ENCODE measurements around the gene RAB27A. TPM values are rescaled to one million over a fixed set of nuclear protein-coding genes. Genes with fewer than 3 reads are reported as not detected.

Gene RAB27A
- total RNA-seq, 2 donors from 2014 or later, result 27.6 to 50.6 TPM

- 87% methylated on average over 5 of the region's 5 CpGs for WGBS
- no peaks in the 10 kb centered on the region for H3K4me1 ChIP-seq (replicated peaks)
- intact Hi-C loops (cut with DNase I), result no loop called here
These were observed 50.0 kb downstream of the RAB27A start for GRCh38 chr15:55239440-55240124.

DNA sequence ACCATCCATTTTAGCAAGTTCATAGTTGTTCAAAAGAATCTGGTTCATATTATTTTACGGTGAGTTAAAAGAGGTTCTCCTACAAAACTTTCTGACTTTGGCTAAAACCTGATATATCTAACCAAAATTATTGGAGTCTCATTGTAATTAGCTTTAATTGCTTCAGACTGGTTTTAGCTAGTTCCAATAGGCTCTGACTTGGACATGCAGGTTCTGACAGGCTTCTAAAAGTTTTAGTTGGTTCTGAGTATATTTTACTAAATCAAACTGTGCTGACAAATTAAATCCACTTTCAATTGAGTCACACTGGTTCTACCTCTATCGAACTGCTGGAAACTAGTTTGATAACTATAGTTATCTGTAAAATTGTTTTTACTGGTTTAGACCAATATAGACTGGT lies 50.7 kb downstream of the RAB27A start:
- WGBS, result 65% methylated on average over 2 of the region's 2 CpGs
- H3K27me3 ChIP-seq (replicated peaks; ENCODE audit: insufficient read depth), result no peaks in the 10 kb centered on the region
- intact Hi-C loops (cut with DNase I), result no loop called here

More at GRCh38 chr15:55239440-55240124, 50.0 kb downstream of the RAB27A start:
- no peaks in the 10 kb centered on the region for H3K36me3 ChIP-seq
- no peaks in the 10 kb centered on the region for H3K27me3 ChIP-seq (replicated peaks; ENCODE audit: insufficient read depth)
- DNase-seq (ENCODE audit: low spot score), result no peak
- H3K9me3 ChIP-seq, result no peaks in the 10 kb centered on the region
- no peak overlapping the region for H3K4me3 ChIP-seq
- peak overlapping the region in 1 of 2 donors; percentile 44 for H3K27ac ChIP-seq
- no peak for TF ChIP-seq CTCF (IDR thresholded peaks at IDR 0.05)
- no peak for TF ChIP-seq POLR2A (IDR thresholded peaks at IDR 0.05)
- no peak for TF ChIP-seq POLR2AphosphoS5 (IDR thresholded peaks at IDR 0.05)

DNA sequence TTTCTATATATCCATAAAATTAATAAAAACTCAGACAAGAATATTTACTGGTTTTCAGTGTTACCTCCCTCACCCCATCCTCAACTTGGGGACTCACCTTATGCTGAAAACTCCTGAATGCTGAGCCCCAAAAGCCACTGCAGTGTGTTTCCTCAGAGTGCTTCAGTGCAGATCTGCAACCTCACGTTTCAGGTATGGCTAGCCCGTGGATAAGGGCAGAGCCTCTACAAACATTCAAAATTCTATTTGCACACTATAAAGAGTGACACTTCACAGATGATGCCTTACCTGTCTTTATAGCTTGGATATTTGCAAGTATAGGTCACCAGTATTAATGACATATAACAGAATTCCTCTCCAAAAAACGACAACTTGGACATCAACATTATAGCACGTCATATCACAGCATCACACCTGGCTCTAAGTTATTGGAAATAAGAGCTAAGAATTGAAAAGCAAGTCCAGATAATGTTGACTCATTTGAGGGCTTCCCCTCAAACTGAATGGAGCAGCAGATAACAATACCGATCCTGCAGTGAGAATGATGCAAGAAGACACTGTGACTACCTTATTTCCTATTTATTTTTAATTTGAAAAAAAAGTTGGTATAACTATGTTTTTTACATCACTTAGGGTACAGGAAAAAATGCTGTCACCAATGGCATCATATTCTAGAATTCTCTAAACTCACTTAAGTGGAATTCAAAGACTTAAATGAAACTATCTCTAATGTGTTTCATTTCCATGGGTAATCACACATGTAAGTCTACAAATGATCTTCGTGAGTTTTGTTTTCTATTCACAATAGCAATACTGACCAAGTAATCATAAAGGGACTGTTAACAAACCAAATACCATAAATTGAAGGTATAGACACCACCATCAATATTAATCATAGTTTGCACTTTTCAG lies 52.1 kb downstream of the RAB27A start:
- DNase-seq (ENCODE audit: low spot score), result no peak
- H3K36me3 ChIP-seq, result no peaks in the 10 kb centered on the region
- H3K4me1 ChIP-seq (replicated peaks), result no peaks in the 10 kb centered on the region
- no peak for TF ChIP-seq CTCF (IDR thresholded peaks at IDR 0.05)
- TF ChIP-seq POLR2AphosphoS5 (IDR thresholded peaks at IDR 0.05), result no peak
- no peak for TF ChIP-seq POLR2A (IDR thresholded peaks at IDR 0.05)
- intact Hi-C loops (cut with DNase I), result no loop called here
- H3K27me3 ChIP-seq (replicated peaks; ENCODE audit: insufficient read depth), result no peaks in the 10 kb centered on the region
- no peaks in the 10 kb centered on the region for H3K9me3 ChIP-seq
- peak overlapping the region in 1 of 2 donors; percentile 44 for H3K27ac ChIP-seq
- 75% methylated on average over 6 of the region's 6 CpGs for WGBS
- H3K4me3 ChIP-seq, result peak overlapping the region in 1 of 2 donors; percentile 18

More for the DNA sequence above, 50.7 kb downstream of the RAB27A start:
- Histone ChIP-seq H3K4me1 (replicated peaks) (no peaks in the 10 kb centered on the region), H3K9me3 (no peaks in the 10 kb centered on the region), H3K4me3 (no peak overlapping the region), H3K27ac (peak overlapping the region in 1 of 2 donors; percentile 44), H3K36me3 (no peaks in the 10 kb centered on the region)
- TF ChIP-seq CTCF (IDR thresholded peaks at IDR 0.05), result no peak
- no peak for TF ChIP-seq POLR2A (IDR thresholded peaks at IDR 0.05)
- no peak for TF ChIP-seq POLR2AphosphoS5 (IDR thresholded peaks at IDR 0.05)
- DNase-seq (ENCODE audit: low spot score), result no peak

DNA sequence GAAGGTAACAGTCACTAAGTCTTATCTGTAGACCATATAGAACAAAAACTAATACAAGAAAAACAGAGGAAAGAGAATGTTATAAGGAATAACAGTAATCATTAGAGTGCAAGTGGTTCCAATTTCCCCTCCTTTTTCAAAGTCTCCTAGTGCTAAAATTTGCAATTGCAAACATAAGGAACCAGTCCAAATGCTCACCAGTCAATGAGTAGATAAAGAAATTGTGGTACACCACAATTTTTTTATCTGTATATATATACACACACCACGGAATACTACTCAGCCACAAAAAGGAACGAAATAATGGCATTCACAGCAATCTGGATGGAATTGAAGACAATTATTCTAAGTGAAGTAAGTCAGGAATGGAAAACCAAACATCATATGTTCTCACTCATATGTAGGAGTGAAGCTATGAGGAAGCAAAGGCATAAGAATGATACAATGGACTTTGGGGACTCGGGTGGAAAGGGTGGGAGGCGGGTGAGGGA lies 54.0 kb downstream of the RAB27A start:
- H3K4me3 ChIP-seq, result peak overlapping the region in 1 of 2 donors; percentile 18

More for the DNA sequence above, 54.0 kb downstream of the RAB27A start:
- TF ChIP-seq CTCF (IDR thresholded peaks at IDR 0.05), result no peak
- TF ChIP-seq POLR2AphosphoS5 (IDR thresholded peaks at IDR 0.05), result no peak
- TF ChIP-seq POLR2A (IDR thresholded peaks at IDR 0.05), result no peak
- Histone ChIP-seq H3K9me3 (no peaks in the 10 kb centered on the region), H3K36me3 (no peaks in the 10 kb centered on the region), H3K27ac (peak overlapping the region in 1 of 2 donors; percentile 44), H3K27me3 (replicated peaks; ENCODE audit: insufficient read depth) (no peaks in the 10 kb centered on the region), H3K4me1 (replicated peaks) (no peaks in the 10 kb centered on the region)
- intact Hi-C loops (cut with DNase I), result no loop called here
- WGBS, result 96% methylated on average over 4 of the region's 4 CpGs
- DNase-seq (ENCODE audit: low spot score), result no peak

All from prostate gland (tissue), 2 donors.